ENCODE results near the gene GLOD4. TPM values are rescaled to one million over a fixed set of nuclear protein-coding genes. Genes with fewer than 3 reads are reported as not detected.
A peak's percentile ranks its signal among the peaks of the same experiment; 100 is the strongest.
"Not testable (repeated sequence)": the region's sequence is repeated elsewhere in the genome, so short reads cannot be mapped to it uniquely, and the experiment has no call there.

The GLOD4 gene
- total and polyA plus RNA-seq, 11 donors = 14.0 to 39.7 (median 25.4) TPM

DNA sequence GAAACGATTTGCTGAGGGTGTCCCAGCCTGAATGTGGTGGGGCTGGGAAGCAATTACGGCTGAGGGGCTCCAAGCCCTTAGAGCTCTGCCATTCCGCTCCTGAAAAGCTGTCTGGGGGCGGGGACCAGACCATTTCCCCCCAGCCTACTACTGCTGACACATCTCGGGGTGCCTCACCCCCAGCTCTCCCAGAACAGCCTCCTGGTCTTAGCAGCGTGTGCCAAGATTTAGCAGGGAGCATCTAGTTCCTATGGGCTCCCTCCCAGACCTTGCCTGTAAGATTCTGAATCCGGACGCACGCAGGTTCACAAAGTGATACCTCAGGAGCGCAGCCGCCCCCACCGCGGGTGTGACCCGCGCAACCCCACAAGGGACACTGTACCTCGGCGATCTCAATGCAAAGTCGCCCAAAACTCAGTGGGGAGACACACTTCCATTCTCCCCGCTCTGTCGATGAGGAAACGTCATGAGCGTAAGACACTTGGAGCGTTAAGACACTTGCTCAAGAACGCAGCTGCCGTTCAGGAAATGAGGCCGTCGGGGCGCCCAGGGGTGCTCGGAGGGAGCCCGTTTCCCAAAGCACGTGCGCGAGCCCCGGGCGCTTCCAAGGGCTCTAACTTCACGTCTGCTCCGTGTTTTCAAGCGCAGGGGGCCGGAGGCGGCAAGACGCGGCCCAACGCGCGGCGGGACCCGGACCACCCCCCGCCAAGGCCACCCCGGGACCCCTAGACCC is 30.6 kb downstream of the GLOD4 start:
- Histone ChIP-seq H3K36me3 (peaks cover 0 to 21% (median 17%) of the 10 kb centered on the region in 9 donors), H3K27ac (peak overlapping the region in 10 of 12 donors; percentile 40 to 90 (median 82)), H3K9me3 (no peaks in the 10 kb centered on the region), H3K4me1 (peaks cover 0 to 28% (median 13%) of the 10 kb centered on the region in 12 donors), H3K4me3 (peak overlapping the region; percentile 61 to 94 (median 79)), H3K27me3 (no peaks in the 10 kb centered on the region)
- 3 to 4% (median 3%) methylated on average over 32 to 49 of the region's 49 CpGs for WGBS, 4 donors
- intact Hi-C loops (cut with DNase I) = loop anchor here in 1 of 10 donors (2.0 kb wide), 1 partner anchor 37 kb away; the partner anchor contains the start of gene VPS53
- peak in 3 of 4 donors; percentile 4 to 28 (median 9) for ATAC-seq
- TF ChIP-seq POLR2A (IDR thresholded peaks at IDR 0.05) = no peak
- TF ChIP-seq CTCF (IDR thresholded peaks at IDR 0.05) = no peak
- DNase-seq = peak in 1 of 5 donors; percentile 19

DNA sequence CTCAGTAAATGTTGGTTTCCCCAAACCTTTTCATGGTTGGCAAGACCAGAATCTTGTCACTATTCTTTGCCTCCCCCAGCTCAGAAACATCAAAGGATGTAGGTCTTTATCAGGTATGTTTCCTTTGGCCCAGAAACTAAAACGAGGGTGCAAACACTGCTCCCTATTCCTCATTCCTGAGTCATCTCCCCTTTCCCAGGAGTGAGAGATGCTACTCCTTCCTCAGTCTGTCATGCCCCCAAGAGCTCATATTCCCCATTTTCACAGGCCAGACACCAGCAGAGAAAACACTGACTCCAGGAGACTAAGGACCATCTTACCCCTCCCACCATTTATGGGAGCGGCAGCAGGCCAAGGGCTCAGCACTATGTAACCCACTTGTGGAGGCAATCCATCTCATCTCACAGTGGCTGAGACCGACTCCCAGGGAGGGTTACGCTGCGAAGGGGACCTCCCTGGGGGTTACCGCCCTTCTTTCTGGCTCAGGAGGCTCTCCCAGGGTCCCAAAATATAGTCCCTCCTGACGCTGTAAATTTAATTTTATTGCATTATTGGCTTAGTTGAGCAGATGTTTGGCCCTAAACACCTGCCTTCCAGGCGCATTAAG is 31.5 kb downstream of the GLOD4 start:
- intact Hi-C loops (cut with DNase I) = no loop called here
- peaks cover 0 to 29% (median 26%) of the 10 kb centered on the region in 9 donors for H3K36me3 ChIP-seq
- peak overlapping the region in 6 of 12 donors; percentile 66 to 91 (median 80) for H3K4me3 ChIP-seq
- DNase-seq (no peak), ATAC-seq (no peak)
- 81 to 86% (median 82%) methylated on average over 8 of the region's 8 CpGs for WGBS, 4 donors
- peaks cover 0 to 24% (median 13%) of the 10 kb centered on the region in 12 donors for H3K4me1 ChIP-seq
- no peak for TF ChIP-seq CTCF (IDR thresholded peaks at IDR 0.05)
- no peak overlapping the region for H3K27ac ChIP-seq
- no peaks in the 10 kb centered on the region for H3K9me3 ChIP-seq
- H3K27me3 ChIP-seq = no peaks in the 10 kb centered on the region

DNA sequence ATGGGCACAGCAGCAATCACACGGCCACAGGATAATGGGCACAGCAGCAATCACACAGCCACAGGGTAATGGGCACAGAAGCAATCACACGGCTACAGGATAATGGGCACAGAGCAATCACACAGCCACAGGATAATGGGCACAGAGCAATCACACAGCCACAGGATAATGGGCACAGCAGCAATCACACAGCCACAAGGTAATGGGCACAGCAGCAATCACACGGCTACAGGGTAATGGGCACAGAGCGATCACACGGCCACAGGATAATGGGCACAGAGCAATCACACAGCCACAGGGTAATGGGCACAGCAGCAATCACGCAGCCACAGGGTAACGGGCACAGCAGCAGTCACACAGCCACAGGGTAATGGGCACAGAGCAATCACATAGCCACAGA is 32.7 kb downstream of the GLOD4 start:
- intact Hi-C loops (cut with DNase I); DNase-seq; H3K27ac ChIP-seq; H3K9me3 ChIP-seq; ATAC-seq; H3K4me3 ChIP-seq; H3K27me3 ChIP-seq: not testable (repeated sequence)
- 77 to 91% (median 79%) methylated on average over 7 of the region's 7 CpGs for WGBS, 4 donors
- Histone ChIP-seq H3K4me1 (peaks cover 0 to 24% (median 13%) of the 10 kb centered on the region in 12 donors), H3K36me3 (peaks cover 0 to 40% (median 37%) of the 10 kb centered on the region in 9 donors)

- Histone ChIP-seq H3K4me1 (peaks cover 0 to 24% (median 13%) of the 10 kb centered on the region in 12 donors), H3K36me3 (peaks cover 0 to 48% (median 43%) of the 10 kb centered on the region in 9 donors)
- intact Hi-C loops (cut with DNase I); ATAC-seq; H3K27ac ChIP-seq; H3K4me3 ChIP-seq; H3K27me3 ChIP-seq; DNase-seq; H3K9me3 ChIP-seq: not testable (repeated sequence)
- 90 to 98% (median 97%) methylated on average over 3 to 4 of the region's 4 CpGs for WGBS, 4 donors
Observed at GRCh38 chr17:748604-749003, 33.5 kb downstream of the GLOD4 start.
